Measurements from ENCODE around the gene ANKS1B. TPM values are rescaled to one million over a fixed set of nuclear protein-coding genes. Genes with fewer than 3 reads are reported as not detected.

ANKS1B gene
- total RNA-seq, 1 donor, result 47.0 TPM

DNA sequence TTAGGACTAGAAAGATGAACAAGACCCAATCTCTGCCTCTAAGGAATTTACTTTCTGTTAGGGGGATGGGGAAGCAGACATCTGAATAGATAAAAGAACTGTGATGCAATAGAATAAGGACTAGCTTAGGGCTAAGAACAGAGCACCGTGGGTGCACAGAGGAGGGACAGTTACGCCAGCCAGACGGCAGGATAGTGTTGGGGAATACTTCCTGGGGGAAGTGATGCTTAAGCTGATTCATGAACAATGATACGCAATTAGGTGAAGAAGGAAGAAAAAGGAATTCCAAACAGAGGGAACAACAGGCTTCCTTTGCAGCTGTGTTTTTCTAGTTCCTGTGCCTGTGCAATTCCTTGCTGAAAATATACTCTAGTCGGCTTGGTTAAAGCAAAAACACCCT lies 838.6 kb downstream of the ANKS1B start:
- no peak overlapping the region for H3K4me3 ChIP-seq (ENCODE audit: low read depth, low read length)
- DNase-seq (ENCODE audit: low read depth), result no peak
- TF ChIP-seq, protein P1, sequence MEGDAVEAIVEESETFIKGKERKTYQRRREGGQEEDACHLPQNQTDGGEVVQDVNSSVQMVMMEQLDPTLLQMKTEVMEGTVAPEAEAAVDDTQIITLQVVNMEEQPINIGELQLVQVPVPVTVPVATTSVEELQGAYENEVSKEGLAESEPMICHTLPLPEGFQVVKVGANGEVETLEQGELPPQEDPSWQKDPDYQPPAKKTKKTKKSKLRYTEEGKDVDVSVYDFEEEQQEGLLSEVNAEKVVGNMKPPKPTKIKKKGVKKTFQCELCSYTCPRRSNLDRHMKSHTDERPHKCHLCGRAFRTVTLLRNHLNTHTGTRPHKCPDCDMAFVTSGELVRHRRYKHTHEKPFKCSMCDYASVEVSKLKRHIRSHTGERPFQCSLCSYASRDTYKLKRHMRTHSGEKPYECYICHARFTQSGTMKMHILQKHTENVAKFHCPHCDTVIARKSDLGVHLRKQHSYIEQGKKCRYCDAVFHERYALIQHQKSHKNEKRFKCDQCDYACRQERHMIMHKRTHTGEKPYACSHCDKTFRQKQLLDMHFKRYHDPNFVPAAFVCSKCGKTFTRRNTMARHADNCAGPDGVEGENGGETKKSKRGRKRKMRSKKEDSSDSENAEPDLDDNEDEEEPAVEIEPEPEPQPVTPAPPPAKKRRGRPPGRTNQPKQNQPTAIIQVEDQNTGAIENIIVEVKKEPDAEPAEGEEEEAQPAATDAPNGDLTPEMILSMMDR (IDR thresholded peaks at IDR 0.05; ENCODE audit: insufficient read depth, low read length), result no peak

- H3K4me3 ChIP-seq (ENCODE audit: low read depth, low read length), result no peak overlapping the region
- TF ChIP-seq, protein P1 (IDR thresholded peaks at IDR 0.05; ENCODE audit: insufficient read depth, low read length), result no peak
- no peak for DNase-seq (ENCODE audit: low read depth)
These were observed 842.1 kb downstream of the ANKS1B start for GRCh38 chr12:99142651-99143050.

GRCh38 chr12:99140017-99140720 lies 844.6 kb downstream of the ANKS1B start:
- no peak overlapping the region for H3K4me3 ChIP-seq (ENCODE audit: low read depth, low read length)
- DNase-seq (ENCODE audit: low read depth), result no peak
- TF ChIP-seq, protein P1 (IDR thresholded peaks at IDR 0.05; ENCODE audit: insufficient read depth, low read length), result no peak

GRCh38 chr12:99138393-99138792 lies 846.3 kb downstream of the ANKS1B start:
- TF ChIP-seq, protein P1 (IDR thresholded peaks at IDR 0.05; ENCODE audit: insufficient read depth, low read length), result no peak
- no peak for DNase-seq (ENCODE audit: low read depth)
- no peak overlapping the region for H3K4me3 ChIP-seq (ENCODE audit: low read depth, low read length)

GRCh38 chr12:99137124-99137855 lies 847.4 kb downstream of the ANKS1B start:
- no peak overlapping the region for H3K4me3 ChIP-seq (ENCODE audit: low read depth, low read length)
- no peak for DNase-seq (ENCODE audit: low read depth)
- TF ChIP-seq, protein P1 (IDR thresholded peaks at IDR 0.05; ENCODE audit: insufficient read depth, low read length), result no peak

- H3K4me3 ChIP-seq (ENCODE audit: low read depth, low read length), result no peak overlapping the region
- DNase-seq (ENCODE audit: low read depth), result no peak
- TF ChIP-seq, protein P1 (IDR thresholded peaks at IDR 0.05; ENCODE audit: insufficient read depth, low read length), result no peak
These were observed 848.2 kb downstream of the ANKS1B start for GRCh38 chr12:99136516-99136915.

All from fibroblast of the aortic adventitia (primary cell).